GM03348 (cell line): ENCODE data around the gene NTHL1.

Source experiments
- DNase-seq: peaks from one replicate; pipeline ENCODE4 v3.0.0; 2012; ENCODE audit warnings: low spot score

Gene NTHL1

DNA sequence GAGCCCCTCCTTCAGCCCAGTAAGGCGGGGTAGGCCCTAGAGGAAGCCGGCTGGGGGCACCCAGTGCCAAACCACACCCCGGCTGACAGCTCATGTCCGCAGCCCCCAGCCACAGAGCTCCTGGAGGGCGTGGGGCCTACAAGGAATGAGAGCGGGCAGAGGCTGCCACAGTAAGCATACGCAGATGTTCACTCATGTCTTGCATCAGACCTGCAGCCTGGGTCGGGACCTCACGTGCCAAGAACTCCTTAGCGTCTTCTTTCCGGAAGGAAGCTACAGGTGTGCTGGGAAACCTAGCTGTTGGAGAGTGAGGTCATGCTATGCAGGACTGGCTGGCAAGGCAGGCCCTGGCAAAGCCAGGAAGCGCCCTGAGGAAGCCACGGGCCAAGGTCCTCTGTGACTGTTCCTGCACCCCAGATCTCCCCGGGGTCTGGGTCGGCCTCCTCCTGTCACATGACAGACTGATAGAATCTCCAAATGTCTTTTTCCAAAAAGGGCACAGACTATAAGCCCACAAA lies 39.6 kb downstream of the NTHL1 start:
- DNase-seq: peak; percentile 89

DNA sequence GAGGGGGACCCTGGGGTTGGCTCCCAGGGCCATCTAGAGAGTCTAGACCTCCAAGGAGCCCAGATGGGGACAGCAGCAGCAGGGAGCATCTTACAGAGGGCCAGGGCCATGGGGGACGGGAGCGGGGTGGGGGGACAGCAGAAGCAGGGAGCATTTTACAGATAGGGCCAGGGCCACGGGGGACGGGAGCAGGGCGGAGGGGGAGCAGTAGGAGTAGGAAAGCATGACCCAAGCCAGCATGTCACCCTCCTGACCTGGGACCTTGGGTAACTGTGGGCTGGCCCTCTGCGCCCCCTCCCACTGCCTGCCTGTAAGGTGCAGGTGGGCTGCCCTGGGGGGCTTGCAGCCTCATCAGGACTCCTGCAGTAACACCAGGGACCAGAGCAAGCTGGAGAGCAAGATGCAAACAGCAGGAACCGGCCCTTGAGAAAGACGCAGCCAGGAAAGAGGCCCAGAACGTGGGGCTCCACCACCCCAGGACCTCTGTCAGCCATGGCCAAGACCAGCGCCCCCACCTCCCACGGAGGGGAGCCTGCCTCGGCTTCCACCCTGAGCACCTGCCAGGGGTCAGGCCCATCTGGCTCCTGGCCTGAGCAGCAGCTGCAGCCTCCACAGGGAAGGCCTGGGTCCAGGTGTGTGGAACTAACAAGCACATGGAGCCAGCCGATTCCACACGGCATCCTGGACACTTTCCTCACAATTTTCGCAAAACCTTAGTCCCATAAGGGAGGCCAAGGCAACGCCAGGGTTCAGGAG lies 40.4 kb downstream of the NTHL1 start:
- DNase-seq: no peak

DNA sequence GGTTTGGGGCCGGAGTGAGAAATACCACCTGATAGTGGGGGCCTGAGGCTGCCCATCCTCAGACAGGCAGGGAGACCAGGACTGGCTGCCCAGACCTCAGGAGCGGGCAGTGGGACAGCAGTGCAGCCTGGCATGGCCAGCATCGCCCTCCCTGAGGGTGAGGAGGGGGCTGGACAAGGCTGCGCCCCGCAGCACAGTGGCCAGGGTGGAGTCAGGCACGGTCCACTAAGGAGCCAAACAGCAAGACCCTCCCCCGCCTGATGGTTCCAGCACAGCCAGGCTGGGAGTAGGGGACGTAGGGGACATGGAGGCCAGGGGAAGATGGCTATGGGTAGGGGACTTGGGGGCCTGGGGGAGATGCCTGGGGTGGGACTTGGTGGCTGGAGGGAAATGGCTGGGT lies 41.3 kb downstream of the NTHL1 start:
- DNase-seq: no peak

DNA sequence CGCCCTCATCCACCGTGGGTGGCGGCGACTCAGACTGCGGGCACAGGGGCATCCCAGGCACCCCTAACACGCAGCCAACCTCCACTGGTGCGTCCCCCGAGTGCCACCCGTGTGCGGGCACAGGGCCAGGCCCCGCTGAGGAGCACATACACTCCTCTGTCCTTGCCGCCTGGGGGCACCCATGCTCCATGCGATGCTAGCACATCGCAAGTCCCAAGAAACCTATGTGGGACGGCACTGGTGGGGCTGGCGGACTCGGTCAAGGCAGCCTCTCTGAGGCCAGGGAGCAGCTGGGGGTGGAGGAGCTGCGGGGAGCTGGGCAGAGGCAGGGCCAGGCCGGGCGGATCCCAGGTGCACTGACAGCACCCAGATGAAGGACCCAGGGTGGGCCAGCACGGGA lies 42.0 kb downstream of the NTHL1 start:
- DNase-seq: no peak

DNA sequence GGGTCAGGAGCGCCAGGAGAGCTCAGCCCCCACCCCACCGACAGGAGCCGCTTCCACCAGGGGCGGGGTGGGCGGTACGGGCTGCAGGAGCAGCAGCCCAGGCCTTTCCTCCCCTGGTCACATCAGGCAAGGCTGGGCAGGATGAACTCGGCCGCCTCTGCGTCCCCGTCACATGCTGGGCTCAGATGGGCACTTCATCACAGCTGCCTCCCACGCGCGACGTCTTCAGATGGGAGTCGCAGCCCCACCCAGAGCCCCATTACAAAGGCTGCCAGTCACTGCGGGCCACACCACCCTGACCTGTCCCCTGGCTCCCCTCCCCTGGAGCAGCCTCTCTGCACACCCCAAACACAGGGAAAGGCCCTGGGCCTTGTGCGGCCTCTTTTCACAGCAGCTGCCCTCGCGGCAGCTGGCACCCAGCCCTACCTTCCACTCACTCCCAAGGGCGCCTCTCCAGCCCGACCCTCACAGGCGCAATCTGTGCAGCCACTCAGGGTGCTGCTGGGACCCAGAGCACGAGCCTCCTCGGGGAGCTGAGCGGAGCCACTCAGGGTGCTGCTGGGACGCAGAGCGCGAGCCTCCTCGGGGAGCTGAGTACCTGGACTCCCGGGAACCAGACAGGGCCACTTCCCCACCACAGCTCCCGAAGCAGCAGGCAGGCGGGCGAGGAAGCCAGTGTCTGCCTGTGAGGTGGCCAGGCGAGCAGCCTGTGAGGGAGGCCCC lies 42.7 kb downstream of the NTHL1 start:
- DNase-seq: no peak

DNA sequence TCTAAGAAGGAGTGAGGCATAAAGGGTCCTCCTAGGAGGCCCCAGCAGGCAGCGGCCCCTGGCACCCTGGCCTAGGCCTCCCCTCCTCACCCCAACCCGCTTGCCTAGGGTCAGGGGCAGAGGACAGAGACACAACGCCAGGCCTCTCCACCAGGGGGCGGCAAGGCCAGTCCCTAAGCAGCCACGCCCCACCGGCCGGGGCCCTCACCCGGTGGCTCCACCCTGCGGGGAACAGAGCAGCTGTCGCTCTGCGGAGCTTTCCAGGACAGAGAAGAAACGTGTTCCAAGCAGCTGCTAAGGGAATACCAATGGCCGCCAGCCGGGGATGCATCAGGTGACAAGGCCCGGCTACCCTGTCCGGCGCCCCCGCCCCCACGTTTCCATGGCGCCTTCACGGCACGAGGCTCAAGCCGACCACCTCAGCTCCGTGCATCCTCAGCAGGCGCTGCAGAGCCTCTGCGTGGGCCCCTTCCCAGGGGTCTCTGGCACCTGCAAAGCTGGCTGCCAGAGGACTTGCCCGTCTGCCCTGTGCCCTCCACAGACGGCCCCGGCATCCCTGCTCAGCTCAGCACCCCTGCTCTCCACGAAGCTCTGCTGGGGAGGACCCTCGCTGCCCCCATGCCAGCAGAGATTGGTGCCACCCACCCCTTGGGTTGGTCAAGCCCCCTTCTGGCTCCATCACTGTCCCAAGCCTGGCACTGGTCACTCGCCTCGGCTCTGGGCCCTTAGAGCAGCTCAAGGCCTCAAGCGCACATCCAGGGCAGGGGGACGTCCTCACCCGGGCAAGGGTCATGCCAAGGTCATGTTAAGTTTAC lies 43.6 kb downstream of the NTHL1 start:
- DNase-seq: peak; percentile 94

DNA sequence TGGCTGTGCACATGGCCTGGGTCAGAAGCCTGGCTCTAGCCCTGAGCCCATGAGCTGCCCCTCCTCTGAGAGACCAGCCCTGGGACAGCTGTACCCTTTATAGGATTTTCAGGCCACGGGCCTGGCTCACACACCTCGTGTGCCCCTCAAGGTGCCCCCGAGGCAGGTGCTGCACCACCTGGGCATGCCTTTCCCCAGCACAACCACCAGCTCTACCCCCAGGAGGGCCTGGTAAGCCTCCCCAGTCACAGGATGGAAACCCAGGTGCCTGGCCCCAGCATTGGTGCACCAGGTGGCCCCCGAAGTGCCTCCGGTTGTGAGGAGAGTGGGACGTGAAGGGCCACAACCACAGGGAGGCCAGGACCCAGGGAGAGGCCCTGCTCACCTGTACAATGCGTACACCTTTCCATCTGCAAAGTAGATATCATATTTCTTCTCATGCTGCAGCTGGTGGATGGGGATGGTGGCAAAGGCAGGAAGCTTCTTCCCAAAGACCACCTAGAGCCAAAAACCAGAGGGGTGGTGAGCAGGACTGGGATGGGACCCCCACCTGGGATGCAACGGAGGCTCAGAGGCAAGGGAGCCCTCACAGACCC lies 44.3 kb downstream of the NTHL1 start:
- no peak for DNase-seq

DNA sequence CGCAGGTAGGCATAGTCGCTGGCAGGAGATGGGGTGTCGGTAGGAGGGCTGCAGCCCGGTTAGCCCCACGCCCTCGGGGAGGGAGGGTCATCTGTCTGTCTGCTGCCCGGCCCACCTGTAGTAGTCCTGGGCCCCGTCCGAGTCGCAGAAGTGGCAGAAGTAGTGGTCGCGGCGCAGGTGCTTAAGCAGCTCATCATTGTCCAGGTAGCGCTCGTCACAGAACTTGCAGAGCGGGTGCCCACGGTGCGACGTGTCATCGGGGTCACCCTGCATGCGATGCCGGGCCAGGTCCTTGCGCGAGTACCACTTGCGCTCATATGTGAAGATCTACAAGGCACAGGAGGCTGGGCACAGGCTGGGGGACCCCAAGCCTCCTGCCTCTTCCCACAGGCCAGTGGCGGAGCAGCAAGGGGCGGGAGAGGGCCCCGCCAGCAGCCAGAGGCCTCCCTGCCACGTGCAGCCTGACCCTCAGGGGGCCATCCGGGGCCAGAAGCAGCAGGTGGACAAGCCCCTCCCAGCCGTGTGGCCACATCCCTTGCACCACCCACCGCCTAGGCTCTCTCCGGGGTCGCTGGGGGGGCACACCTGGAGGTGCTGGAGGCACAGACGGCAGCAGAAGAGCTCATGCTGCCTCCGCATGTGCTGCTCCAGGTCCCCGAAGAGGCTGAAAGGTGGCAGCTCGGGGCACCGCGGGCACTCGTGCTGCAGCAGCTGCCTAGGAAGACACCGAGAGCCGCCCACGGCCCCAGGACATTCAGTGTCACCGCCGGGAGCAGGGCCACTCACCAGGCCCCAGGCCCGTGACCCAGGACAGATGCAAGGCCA lies 45.0 kb downstream of the NTHL1 start:
- no peak for DNase-seq

DNA sequence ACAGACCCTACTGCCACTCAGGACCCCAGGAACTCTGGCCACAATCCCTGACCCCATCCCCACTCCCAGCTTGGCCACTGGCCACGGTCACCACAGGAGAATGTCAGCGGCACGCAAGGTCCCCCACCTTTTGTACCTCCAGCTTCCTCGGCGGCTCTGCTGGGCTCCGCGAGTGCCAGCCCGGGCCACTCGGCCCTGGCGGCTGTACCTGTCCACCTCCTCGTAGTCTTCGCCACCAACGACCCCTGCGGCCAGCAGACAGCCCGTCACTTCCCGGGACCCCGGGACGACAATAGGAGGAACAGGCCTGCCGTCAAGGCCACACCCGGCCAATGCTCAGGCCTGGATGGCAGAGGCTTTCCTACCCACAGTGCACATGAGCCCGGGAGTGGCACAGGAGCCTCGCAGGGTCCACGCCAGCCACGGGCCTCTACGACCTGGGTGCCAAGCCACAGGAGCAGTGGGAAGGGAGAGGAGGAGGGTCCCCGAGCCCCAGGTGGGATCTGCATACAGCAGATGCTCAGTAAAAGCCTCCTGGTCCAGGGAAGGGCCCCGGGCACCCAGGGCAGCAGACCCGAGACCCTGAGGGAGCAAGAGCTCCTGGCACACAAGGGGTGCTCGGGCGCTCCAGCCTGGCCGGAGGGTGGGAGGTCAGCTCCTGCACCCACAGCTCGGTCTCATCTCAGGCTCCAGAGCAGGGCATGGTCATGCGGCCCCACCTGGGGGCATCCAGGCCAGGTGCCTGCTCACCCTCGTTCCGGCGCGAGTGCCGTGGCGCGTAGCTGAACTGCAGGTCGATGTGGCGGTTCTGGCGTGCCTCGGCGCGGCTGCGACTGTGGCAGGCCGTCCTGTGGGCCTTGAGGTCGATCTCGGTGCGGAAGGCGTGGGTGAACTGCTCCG lies 45.9 kb downstream of the NTHL1 start:
- no peak for DNase-seq

DNA sequence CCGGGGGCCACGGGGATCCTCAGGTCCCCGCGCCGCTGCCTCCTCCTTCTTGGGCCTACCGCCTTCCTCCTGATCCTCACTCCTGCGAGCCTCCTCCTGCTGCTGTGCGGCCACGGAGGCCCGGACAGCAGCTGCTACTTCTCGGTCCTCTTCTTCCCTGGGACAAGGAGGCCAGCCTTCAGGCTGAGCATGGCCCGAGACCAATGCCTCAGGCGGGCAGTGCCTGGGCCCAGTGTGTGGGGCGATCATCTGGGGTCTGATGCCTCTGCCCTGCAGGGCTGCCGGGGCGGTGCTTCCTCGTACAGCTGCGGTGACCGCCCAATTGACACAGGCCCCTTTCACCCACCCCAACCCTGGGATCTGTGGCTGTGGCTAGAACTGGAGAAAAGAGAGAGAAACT lies 46.6 kb downstream of the NTHL1 start:
- DNase-seq: no peak

DNA sequence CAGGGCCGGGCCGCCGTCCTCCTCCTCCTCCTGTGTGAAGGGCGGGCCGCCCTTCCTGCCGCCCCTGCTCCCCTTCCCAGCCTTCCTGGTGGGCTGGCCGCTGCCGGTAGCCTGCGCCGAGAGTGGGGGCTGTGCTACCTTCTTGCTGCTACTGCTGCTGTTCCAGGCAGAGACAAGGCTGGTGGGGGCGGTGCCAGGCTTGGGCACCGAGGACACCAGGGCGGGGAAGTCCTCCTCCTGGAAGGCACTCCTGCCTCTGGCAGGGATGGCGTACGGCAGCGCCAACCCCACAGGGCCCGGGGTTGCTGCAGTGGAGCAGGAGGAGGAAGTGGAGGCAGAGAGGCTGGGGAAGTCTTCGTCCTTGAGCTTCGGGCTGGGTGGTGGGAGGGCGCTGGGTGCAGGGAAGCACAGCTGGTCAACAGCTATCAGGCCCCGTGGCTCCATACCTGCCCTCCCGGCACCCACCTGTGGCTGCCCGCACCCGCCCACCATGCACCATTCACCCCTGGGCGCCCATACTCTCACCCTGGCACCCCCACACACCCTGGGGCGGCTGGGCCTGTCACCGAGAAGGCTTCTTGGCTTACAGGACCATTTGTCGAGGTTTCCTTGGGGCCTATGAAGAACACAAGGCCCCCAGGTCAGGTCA lies 47.6 kb downstream of the NTHL1 start:
- DNase-seq: no peak

DNA sequence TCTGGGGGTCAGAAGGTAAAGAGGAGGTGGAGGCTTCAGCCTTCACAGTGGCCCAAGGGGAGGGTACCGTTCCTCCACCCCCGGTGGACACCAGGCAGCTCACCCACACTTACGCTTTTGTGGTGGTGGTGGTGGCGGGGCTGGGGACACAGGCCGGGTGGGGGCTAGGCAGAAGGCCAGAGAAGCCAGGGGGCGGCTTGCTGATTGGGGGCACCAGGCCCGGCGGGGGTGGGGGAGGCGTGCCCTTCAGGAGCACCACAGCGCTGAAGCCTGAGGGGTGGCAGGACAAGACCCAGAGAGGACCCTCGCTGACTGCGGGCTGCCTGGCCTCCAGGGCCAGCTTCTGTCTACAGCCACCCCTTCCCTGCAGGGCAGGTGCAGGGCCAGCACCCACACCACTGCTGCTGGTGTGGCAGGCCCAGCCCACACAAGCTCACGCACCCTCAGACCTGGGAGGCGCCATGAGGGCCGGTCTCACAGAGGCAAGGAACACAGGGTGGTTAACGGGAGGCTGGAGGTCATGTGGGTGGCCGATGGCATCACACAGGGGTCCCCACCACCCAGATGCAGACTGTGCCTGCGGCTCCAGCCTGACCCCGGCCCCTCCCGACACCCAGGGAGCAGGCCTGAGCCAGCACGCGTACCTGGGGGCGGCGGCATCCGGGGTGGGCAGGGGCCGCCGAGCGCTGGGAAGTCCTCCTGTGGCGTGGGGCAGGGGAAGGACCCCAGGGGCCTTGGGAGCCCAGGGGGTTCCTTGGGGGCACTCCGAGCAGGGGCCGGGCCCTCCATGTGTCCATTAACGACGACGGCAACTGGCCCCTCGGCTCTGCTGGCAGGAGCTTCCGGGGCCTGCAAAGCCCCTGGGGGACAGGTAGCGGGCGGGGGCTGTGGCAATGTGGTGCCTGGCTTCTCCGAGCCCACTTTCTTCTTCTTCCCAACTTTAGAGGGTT lies 48.5 kb downstream of the NTHL1 start:
- DNase-seq: no peak

DNA sequence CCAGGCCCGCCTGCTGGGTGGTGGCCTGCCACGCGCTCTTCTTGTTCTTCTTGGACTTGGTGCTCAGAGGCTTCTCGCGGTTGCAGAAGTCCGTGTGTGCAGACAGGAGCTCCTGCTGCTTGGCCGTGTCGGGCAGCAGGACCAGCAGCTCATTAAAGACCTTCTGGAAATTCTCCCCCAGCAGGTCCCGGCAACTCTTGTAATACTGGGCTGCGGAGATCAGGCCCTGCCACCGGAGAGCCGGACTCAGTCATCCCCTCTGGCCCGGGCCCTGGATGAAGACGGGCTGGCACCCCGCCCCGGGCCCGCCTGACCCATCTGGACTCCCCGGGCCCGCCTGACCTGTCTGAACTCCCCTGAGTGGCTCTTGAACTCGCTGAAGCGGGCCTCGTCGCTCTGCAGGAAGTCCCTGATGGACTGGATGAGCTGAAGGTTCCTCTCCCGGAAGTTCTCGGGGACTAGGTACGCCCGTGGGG lies 49.2 kb downstream of the NTHL1 start:
- no peak for DNase-seq

DNA sequence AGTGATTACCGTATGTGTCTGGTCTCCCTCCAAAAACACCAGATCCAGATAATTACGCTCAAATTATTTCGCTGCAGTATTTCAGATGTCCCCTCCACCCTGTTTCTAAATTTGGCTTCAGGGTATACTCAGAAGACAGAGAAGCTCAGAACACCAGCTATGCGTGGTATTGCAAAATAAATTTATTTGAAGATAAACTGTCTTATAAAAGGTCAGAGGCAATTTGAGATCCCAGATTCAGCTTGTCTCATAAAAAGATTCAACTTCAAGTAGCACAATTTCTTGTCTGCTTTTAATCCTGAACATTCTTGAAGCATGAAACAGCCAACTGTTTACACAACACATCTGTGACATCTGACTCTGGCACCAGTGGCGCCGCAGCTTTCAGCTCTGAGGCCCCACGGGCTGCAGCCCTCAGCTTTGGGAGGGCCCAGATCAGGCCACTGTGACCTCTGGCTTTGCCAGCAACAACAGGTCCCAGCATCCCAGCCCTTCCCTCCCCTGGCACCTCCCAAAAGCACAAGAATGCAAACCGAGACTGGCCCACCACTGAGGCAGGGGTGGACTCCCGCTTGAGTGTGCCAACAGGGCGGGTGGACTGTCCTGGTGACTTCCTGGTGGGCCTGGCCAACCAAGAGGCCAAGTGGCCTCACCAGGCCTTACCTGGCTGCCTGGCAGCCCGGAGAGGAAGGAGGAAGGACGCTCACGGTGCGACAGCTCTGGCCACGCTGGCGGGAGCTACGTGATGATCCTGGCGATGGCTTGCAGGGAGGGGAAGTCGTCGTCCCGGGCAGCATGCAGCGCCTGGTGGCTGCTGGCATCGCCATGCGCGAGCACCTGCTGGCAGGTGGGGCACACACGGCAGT lies 49.9 kb downstream of the NTHL1 start:
- DNase-seq: peak; percentile 49

DNA sequence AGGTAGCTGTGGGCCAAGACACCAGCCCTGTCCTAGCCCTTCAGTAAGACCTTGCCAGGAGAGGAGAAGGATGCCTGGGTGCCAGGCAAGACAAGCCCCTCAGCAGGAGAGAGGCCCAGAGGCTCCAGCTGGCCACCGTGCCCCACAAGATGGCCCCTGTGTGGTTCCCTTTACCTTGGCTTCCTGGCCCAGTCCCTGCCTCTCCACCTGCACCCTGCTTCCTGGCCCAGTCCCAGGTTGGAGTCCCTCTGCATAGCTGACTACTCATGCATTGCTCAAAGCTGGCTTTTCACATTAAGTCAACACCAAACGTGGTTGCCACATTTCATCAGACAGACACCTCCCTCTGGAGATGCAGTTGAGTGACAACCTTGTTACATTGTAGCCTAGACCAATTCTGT lies 53.9 kb downstream of the NTHL1 start:
- no peak for DNase-seq

DNA sequence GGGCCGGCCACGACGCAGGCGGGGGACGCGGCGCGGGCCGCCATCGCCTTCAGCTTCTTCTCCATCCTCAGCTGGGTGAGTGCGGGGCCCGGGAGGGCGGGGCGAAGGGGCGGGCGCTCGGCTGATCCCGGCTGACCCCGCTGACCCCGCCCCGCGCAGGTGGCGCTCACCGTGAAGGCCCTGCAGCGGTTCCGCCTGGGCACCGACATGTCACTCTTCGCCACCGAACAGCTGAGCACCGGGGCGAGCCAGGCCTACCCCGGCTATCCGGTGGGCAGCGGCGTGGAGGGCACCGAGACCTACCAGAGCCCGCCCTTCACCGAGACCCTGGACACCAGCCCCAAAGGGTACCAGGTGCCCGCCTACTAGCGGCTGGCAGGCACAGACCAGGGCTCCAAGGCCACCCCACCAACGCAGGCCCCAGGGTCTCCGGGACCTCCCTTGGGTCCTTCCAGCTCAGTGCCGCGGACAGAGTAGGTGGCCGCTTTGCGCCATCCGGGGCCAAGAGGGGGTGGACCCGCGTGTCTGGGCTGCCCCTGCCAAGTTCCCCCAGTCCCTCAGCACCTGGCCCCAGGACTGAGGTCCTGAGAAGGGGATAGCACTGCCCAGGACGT lies 54.8 kb downstream of the NTHL1 start:
- DNase-seq: no peak
